ENCODE data around the gene INSL3.
"Not testable (repeated sequence)": the region's sequence is repeated elsewhere in the genome, so short reads cannot be mapped to it uniquely, and the experiment has no call there.

Gene INSL3

GRCh38 chr19:17778968-17779929, 42.1 kb downstream of the INSL3 start:
- DNase-seq, result no peak

- DNase-seq, result peak; percentile 62
These were observed 42.9 kb downstream of the INSL3 start for GRCh38 chr19:17778251-17778967.

GRCh38 chr19:17777840-17778239, 43.5 kb downstream of the INSL3 start:
- not testable (repeated sequence) for DNase-seq

GRCh38 chr19:17775991-17776803, 45.1 kb downstream of the INSL3 start:
- DNase-seq, result no peak

- peak; percentile 45 for DNase-seq
These were observed 45.9 kb downstream of the INSL3 start for GRCh38 chr19:17775245-17775927.

- DNase-seq, result no peak
These were observed 49.1 kb downstream of the INSL3 start for GRCh38 chr19:17772172-17772571.

- no peak for DNase-seq
These were observed 50.7 kb downstream of the INSL3 start for GRCh38 chr19:17770613-17771012.

- no peak for DNase-seq
These were observed 53.8 kb downstream of the INSL3 start for GRCh38 chr19:17767559-17767958.

- DNase-seq, result peak; percentile 30
These were observed 54.7 kb downstream of the INSL3 start for GRCh38 chr19:17766543-17767131.
